Effector memory CD4-positive, alpha-beta T cell (primary cell): ENCODE results near the gene NFIA.

Experiments
- DNase-seq, 3 donors: peaks; one replicate each; pipeline ENCODE4 v3.0.0-alpha.2; 2020
- H3K27ac ChIP-seq: 2 replicates; pipeline ENCODE4 v1.7.0; 2013; ENCODE audit warnings: mild to moderate bottlenecking, low read length, moderate library complexity; ENCODE audit not compliant: insufficient read depth, poor library complexity, severe bottlenecking
- H3K27me3 ChIP-seq: replicated peaks from 2 replicates; pipeline ENCODE4 v1.7.0; 2013; ENCODE audit warnings: mild to moderate bottlenecking, low read length; ENCODE audit not compliant: insufficient read depth, control insufficient read depth, poor library complexity, severe bottlenecking
- H3K36me3 ChIP-seq: 2 replicates; pipeline ENCODE4 v1.7.0; 2013; ENCODE audit warnings: mild to moderate bottlenecking, low read length, moderate library complexity; ENCODE audit not compliant: control insufficient read depth, insufficient read depth
- H3K4me1 ChIP-seq: 2 replicates; pipeline ENCODE4 v1.7.0; 2013; ENCODE audit warnings: low read length, mild to moderate bottlenecking; ENCODE audit not compliant: control insufficient read depth, insufficient read depth, poor library complexity, severe bottlenecking
- H3K4me3 ChIP-seq: 2 replicates; pipeline ENCODE4 v1.7.0; 2013; ENCODE audit warnings: low read length, low read depth, mild to moderate bottlenecking; ENCODE audit not compliant: insufficient read depth, poor library complexity, severe bottlenecking
- H3K9me3 ChIP-seq: 2 replicates; pipeline ENCODE4 v1.7.0; 2013; ENCODE audit warnings: mild to moderate bottlenecking, low read length, moderate library complexity; ENCODE audit not compliant: control insufficient read depth

Gene NFIA

DNA sequence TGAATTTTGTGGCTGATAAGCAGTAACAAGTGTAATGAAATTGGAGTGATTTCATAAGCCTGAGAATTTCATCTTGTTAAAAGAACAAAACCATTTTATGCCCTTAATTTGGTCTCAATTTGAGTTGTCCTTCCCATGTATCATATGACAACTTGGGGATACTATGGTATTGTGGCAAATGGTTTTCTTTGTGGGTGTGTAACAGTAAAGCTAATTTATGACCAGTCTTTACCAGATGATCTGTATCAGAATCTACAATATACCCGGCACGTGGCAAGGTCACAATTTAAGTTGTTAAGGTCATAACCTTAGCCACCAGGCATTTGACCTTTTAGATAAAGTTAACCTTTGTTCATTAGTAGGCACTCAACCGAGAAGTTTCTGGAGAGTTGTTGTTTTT lies 9.1 kb downstream of the NFIA start:
- no peaks in the 10 kb centered on the region for H3K9me3 ChIP-seq
- H3K4me3 ChIP-seq, result no peak overlapping the region
- H3K27me3 ChIP-seq, result no peaks in the 10 kb centered on the region
- DNase-seq, result no peak
- no peaks in the 10 kb centered on the region for H3K36me3 ChIP-seq
- no peaks in the 10 kb centered on the region for H3K4me1 ChIP-seq
- no peak overlapping the region for H3K27ac ChIP-seq

DNA sequence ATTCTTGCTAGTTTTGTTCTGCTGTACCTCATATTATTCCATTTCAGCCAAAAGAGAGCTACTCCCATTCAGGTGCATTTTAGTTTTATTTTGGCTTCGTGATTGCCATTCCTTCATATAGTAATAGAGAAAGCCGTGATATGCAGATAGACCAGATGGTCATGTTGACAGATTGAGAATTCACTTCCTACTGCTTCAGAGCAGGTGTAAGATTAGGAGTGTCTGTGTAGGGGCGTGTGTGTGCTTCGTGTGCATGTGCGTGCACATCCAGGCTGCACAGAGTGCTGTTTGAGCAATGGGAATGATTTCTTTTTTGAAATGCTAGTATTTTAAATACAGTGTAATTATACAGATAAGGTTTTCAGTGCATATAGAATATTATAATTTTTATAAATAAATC lies 10.3 kb downstream of the NFIA start:
- no peaks in the 10 kb centered on the region for H3K9me3 ChIP-seq
- H3K27me3 ChIP-seq, result no peaks in the 10 kb centered on the region
- no peak overlapping the region for H3K4me3 ChIP-seq
- no peak overlapping the region for H3K27ac ChIP-seq
- no peaks in the 10 kb centered on the region for H3K36me3 ChIP-seq
- no peaks in the 10 kb centered on the region for H3K4me1 ChIP-seq
- no peak for DNase-seq

DNA sequence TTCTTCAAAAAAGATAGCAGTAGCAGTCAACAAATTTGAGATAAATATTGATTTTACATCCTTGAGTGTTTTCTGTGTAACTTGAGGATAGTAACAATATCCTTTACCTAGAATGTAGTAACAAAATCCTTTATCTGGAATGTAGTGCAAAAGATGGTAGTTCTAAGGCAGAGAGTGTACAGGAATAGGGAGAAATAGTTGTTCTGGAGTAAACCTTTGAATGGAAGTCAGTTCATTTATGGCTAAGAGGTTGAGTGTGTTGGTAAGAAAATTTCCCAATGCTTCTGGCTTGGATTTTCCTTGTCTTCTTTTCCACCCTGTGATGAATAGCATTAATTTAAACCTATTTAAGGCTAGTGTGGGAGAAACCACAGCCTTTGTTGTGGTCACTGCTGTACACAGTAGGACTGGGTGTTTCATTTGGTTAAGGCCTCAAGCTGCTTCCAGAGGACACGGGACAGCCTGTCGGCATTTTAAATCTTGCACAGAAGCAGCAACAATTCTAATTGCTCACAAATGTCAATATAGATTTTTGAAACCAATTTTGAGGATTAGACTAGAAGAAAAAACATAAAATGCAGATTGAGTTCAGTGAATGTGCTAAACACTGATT lies 11.3 kb downstream of the NFIA start:
- no peak for DNase-seq
- no peak overlapping the region for H3K27ac ChIP-seq
- H3K4me3 ChIP-seq, result no peak overlapping the region
- H3K27me3 ChIP-seq, result no peaks in the 10 kb centered on the region
- no peaks in the 10 kb centered on the region for H3K36me3 ChIP-seq
- no peaks in the 10 kb centered on the region for H3K4me1 ChIP-seq
- H3K9me3 ChIP-seq, result no peaks in the 10 kb centered on the region

DNA sequence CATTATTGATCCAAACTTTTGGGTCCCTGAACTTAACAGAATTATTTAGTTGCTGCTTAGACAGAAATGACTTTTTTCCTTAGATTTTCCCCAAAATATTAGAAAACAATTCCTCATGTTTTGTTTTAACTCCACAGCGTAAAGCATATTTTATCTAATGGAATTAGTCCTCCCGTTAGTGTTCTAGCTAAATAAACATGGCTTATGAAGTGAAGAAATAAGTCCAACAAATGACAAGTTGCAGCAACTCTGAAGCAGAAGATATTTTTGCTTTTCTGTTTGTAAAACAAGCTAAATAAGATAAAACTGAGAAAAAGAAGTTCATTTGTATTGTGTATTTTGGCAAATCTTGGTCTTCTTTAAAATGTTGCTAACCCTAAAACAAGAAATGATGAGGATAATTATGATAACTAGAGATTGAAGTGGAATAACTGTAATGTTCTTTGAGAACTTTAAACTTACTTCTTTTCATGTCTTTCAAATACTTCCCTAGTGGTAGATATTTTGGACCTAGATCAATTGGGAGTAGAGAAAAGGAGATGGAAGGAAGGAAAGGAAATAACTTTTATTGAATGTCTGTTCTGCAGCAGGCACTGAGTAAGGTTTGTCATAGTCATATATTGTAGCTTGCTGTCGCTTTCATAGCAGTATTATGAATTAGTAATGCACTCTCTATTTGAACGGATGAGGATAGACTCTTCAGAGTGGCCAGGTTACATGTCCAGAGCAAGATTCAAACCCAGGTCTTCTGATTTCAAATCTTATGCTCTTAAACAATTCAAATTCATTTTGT lies 12.5 kb downstream of the NFIA start:
- H3K4me1 ChIP-seq, result no peaks in the 10 kb centered on the region

DNA sequence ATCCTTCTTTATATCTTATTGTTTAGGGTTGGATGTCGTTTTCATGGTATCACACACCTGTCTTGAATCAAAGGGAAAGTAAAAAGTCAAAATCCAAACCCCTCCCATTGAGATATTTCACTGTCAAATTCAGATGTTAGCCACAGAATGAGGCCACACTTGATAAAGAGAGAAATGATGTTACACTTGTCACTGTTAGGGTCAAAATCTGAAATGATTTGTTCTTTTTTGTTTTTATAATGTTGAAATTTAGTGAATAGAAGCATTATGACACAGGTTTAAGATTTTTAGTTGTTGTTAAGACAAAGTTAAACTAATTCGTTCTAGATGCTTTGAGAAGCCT lies 13.1 kb downstream of the NFIA start:
- no peaks in the 10 kb centered on the region for H3K27me3 ChIP-seq
- DNase-seq, result no peak
- H3K9me3 ChIP-seq, result no peaks in the 10 kb centered on the region
- no peak overlapping the region for H3K4me3 ChIP-seq
- no peak overlapping the region for H3K27ac ChIP-seq
- no peaks in the 10 kb centered on the region for H3K4me1 ChIP-seq
- no peaks in the 10 kb centered on the region for H3K36me3 ChIP-seq

More for the DNA sequence above, 12.5 kb downstream of the NFIA start:
- DNase-seq, result no peak
- Histone ChIP-seq H3K4me3 (no peak overlapping the region), H3K9me3 (no peaks in the 10 kb centered on the region), H3K27ac (no peak overlapping the region), H3K36me3 (no peaks in the 10 kb centered on the region), H3K27me3 (no peaks in the 10 kb centered on the region)

DNA sequence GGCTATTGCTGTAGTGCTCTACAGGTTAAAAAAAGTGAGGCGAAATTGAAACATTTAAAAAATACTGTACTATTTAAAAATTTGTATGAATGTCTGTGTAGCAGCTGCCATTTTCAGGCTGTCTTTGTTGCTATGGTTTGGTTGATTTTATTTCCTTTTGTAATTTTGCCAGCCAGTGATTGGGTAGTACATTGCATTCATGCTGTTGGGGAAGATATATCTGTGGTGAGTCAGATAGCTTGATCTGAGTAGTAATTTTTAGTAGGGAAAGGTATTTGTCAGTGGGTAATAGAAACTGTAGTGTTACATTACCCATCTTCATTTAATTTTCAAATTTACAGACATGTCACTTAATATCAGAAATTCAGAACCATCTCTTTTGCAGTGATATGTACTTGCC lies 15.0 kb downstream of the NFIA start:
- H3K4me1 ChIP-seq, result no peaks in the 10 kb centered on the region
- H3K27me3 ChIP-seq, result no peaks in the 10 kb centered on the region
- no peak for DNase-seq
- no peaks in the 10 kb centered on the region for H3K9me3 ChIP-seq
- no peak overlapping the region for H3K27ac ChIP-seq
- no peaks in the 10 kb centered on the region for H3K36me3 ChIP-seq
- no peak overlapping the region for H3K4me3 ChIP-seq

DNA sequence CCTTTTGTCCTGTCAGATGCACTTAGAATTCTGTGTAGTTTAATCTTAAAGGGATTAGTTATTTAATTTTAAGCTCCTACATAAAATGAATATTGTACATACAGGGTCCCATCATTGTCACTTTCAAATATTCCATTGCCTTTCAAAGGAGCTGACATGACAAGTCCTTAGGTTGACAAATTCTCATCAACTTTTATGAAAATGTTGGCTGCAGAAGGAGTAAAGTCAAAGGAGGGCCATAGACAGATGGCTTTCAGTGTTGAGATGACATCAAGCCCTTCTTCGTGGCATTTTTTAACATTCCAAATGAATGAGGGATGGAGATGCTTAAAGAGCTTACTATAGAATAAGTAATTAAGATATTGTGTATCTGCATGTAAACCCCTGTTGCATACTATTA lies 15.4 kb downstream of the NFIA start:
- no peak overlapping the region for H3K4me3 ChIP-seq
- no peaks in the 10 kb centered on the region for H3K9me3 ChIP-seq
- H3K27ac ChIP-seq, result no peak overlapping the region
- no peaks in the 10 kb centered on the region for H3K36me3 ChIP-seq
- no peaks in the 10 kb centered on the region for H3K4me1 ChIP-seq
- no peak for DNase-seq
- no peaks in the 10 kb centered on the region for H3K27me3 ChIP-seq

DNA sequence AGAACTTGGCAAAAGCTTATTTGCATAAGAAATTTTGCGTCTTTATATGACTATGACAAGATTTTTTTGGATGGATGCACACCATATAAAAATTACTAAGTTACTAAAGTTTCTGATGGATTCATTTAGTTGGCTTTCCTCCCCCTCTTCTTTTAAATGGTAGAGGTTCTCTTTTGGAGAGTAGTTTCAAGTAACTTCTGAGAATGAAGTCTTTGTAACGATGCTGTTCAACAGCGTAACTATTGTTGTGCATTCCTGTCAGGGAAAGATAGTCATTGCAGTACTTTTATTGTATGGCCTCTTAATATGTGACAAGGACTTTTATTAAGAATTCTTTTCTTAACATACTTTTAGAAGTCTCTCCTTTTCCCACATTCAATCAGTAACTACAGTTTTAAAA lies 16.0 kb downstream of the NFIA start:
- no peaks in the 10 kb centered on the region for H3K9me3 ChIP-seq
- no peaks in the 10 kb centered on the region for H3K36me3 ChIP-seq
- H3K4me1 ChIP-seq, result no peaks in the 10 kb centered on the region
- no peaks in the 10 kb centered on the region for H3K27me3 ChIP-seq
- no peak overlapping the region for H3K27ac ChIP-seq
- H3K4me3 ChIP-seq, result no peak overlapping the region
- DNase-seq, result no peak

DNA sequence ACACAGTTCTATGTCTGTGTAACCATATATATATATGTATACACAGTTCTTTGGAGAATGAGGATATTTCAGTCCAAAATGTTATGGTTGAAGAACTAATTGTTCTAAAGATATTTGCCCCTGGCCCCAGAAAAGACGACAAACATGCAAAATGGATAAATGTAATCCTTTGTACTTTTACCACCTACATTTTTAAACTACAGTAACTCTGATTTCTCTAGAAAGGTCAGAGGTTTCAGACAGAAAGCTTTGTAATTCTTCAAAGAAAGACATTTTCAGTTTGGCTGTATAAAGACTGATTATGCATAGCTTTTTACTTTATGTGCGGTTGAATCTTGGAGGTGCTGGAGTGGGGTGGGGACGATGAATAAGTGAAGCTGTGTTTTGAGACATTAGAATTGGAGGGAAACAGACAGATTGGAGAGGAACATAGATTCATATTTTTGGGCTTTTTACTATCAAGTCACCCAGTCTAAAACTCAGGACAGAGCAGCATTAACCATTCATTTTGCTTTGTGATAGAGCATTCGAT lies 16.6 kb downstream of the NFIA start:
- Histone ChIP-seq H3K4me3 (no peak overlapping the region), H3K9me3 (no peaks in the 10 kb centered on the region), H3K27ac (no peak overlapping the region), H3K36me3 (no peaks in the 10 kb centered on the region), H3K27me3 (no peaks in the 10 kb centered on the region), H3K4me1 (no peaks in the 10 kb centered on the region)
- no peak for DNase-seq

DNA sequence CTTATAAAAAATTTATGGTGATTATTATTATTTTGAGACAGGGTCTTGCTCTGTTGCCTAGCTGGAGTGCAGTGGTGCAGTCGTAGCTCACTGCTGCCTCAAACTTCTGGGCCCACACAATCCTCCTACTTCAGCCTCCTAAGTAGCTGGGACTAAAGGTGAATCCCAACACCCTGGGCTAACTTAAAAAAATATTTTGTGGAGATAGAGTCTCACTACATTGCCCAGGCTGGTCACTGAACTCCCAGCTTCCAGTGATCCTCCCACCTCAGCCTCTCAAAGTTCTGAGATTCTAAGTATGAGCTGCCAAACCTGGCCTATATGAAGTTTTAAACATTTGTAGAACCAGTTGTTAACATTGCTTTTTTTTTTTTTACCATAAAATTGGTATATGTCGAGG lies 18.2 kb downstream of the NFIA start:
- DNase-seq, result no peak
- Histone ChIP-seq H3K4me3 (no peak overlapping the region), H3K27ac (no peak overlapping the region), H3K36me3 (no peaks in the 10 kb centered on the region), H3K9me3 (no peaks in the 10 kb centered on the region), H3K4me1 (no peaks in the 10 kb centered on the region), H3K27me3 (no peaks in the 10 kb centered on the region)
